ENCODE measurements around the gene LRRC59. TPM values are rescaled to one million over a fixed set of nuclear protein-coding genes. Genes with fewer than 3 reads are reported as not detected.
A peak's percentile ranks its signal among the peaks of the same experiment; 100 is the strongest.

The LRRC59 gene
- total RNA-seq, 4 donors from 2014 or later: 16.5 to 58.0 (median 39.0) TPM

GRCh38 chr17:50426814-50427787 is 29.8 kb upstream of the LRRC59 start:
- no peak for DNase-seq (ENCODE audit: low spot score in 2 of 2)
- no peaks in the 10 kb centered on the region for H3K27me3 ChIP-seq

GRCh38 chr17:50426472-50426782 is 29.1 kb upstream of the LRRC59 start:
- Histone ChIP-seq H3K27ac (peak overlapping the region; percentile 84), H3K27me3 (no peaks in the 10 kb centered on the region), H3K4me3 (peak overlapping the region; percentile 67), H3K9me3 (no peaks in the 10 kb centered on the region), H3K36me3 (no peaks in the 10 kb centered on the region), H3K4me1 (peaks cover 70% of the 10 kb centered on the region)
- DNase-seq (ENCODE audit: low spot score in 2 of 2): no peak
- WGBS: 0% methylated on average over 3 of the region's 7 CpGs
- TF ChIP-seq CTCF (IDR thresholded peaks at IDR 0.05) (no peak), POLR2AphosphoS5 (IDR thresholded peaks at IDR 0.05) (no peak), POLR2A (IDR thresholded peaks at IDR 0.05) (no peak), EP300 (IDR thresholded peaks at IDR 0.05) (no peak)

More at GRCh38 chr17:50426814-50427787, 29.8 kb upstream of the LRRC59 start:
- H3K36me3 ChIP-seq: no peaks in the 10 kb centered on the region
- TF ChIP-seq CTCF (IDR thresholded peaks at IDR 0.05): peak in 1 of 2 donors; percentile 9
- no peak for TF ChIP-seq POLR2A (IDR thresholded peaks at IDR 0.05)
- no peak for TF ChIP-seq POLR2AphosphoS5 (IDR thresholded peaks at IDR 0.05)
- no peak for TF ChIP-seq EP300 (IDR thresholded peaks at IDR 0.05)
- no peaks in the 10 kb centered on the region for H3K9me3 ChIP-seq
- H3K27ac ChIP-seq: peak overlapping the region; percentile 84
- H3K4me1 ChIP-seq: peaks cover 70% of the 10 kb centered on the region
- WGBS: 10% methylated on average over 4 of the region's 4 CpGs
- peak overlapping the region; percentile 67 for H3K4me3 ChIP-seq

- DNase-seq (ENCODE audit: low spot score in 2 of 2): peak; percentile 85 to 87
- no peaks in the 10 kb centered on the region for H3K9me3 ChIP-seq
- peak within 1 kb of the TSS; percentile 84 for H3K27ac ChIP-seq
- no peaks in the 10 kb centered on the region for H3K27me3 ChIP-seq
- H3K4me3 ChIP-seq: peak within 1 kb of the TSS; percentile 67
- TF ChIP-seq POLR2AphosphoS5 (IDR thresholded peaks at IDR 0.05): no peak
- TF ChIP-seq EP300 (IDR thresholded peaks at IDR 0.05): no peak
- no peak for TF ChIP-seq POLR2A (IDR thresholded peaks at IDR 0.05)
- peaks cover 70% of the 10 kb centered on the region for H3K4me1 ChIP-seq
- WGBS: 8% methylated on average over 5 of the region's 70 CpGs
- no peaks in the 10 kb centered on the region for H3K36me3 ChIP-seq
Observed at GRCh38 chr17:50425682-50426471, 28.6 kb upstream of the LRRC59 start, which contains the start of gene ACSF2. Gene ACSF2, plus strand, starts transcription at chr17:50426218. Its CDS starts 44 bp downstream, at chr17:50426262.

GRCh38 chr17:50424996-50425681 is 27.8 kb upstream of the LRRC59 start:
- H3K36me3 ChIP-seq: no peaks in the 10 kb centered on the region
- WGBS: 85% methylated on average over 7 of the region's 8 CpGs
- H3K9me3 ChIP-seq: no peaks in the 10 kb centered on the region
- H3K27me3 ChIP-seq: no peaks in the 10 kb centered on the region
- H3K4me3 ChIP-seq: peak overlapping the region; percentile 67
- peak overlapping the region; percentile 84 for H3K27ac ChIP-seq
- peaks cover 70% of the 10 kb centered on the region for H3K4me1 ChIP-seq
- DNase-seq (ENCODE audit: low spot score in 2 of 2): no peak
- TF ChIP-seq CTCF (IDR thresholded peaks at IDR 0.05) (no peak), POLR2AphosphoS5 (IDR thresholded peaks at IDR 0.05) (no peak), EP300 (IDR thresholded peaks at IDR 0.05) (no peak), POLR2A (IDR thresholded peaks at IDR 0.05) (no peak)

GRCh38 chr17:50424246-50424995 is 27.1 kb upstream of the LRRC59 start:
- no peaks in the 10 kb centered on the region for H3K36me3 ChIP-seq
- no peak overlapping the region for H3K4me3 ChIP-seq
- DNase-seq (ENCODE audit: low spot score in 2 of 2): no peak
- no peak overlapping the region for H3K27ac ChIP-seq
- H3K4me1 ChIP-seq: peaks cover 65% of the 10 kb centered on the region
- H3K9me3 ChIP-seq: no peaks in the 10 kb centered on the region
- no peaks in the 10 kb centered on the region for H3K27me3 ChIP-seq
- 85% methylated on average over 8 of the region's 9 CpGs for WGBS
- no peak for TF ChIP-seq POLR2AphosphoS5 (IDR thresholded peaks at IDR 0.05)
- no peak for TF ChIP-seq EP300 (IDR thresholded peaks at IDR 0.05)

All from suprapubic skin (tissue), 4 donors.